Measurements from ENCODE around the gene ZBTB40.

ZBTB40 gene

GRCh38 chr1:22454476-22455056 lies 2.9 kb downstream of the ZBTB40 start:
- H3K4me3 ChIP-seq (ENCODE audit: low read length): no peak overlapping the region
- peak; percentile 33 for DNase-seq (ENCODE audit: low read depth)
- TF ChIP-seq CTCF (IDR thresholded peaks at IDR 0.05; ENCODE audit: insufficient read depth, low read depth, low read length, missing control alignments): no peak

DNA sequence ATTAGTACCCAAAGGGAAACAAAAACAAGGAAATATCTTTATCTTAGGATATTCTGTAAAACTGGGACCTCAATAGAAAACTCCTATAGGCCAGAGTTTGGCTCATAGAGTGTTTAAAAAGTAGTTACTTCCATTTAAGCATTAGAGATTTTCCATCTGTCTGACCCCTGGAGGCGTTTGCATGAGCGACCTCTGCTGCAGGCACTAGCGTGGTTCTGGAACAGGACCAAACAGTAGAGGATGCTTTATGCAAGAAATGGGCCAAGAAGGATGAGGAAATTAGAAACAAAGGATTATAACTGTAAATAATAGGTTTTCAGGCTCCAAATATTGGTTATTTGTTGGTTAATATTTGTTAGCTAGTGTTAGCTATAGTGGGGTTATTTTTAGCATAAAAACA lies 5.7 kb downstream of the ZBTB40 start:
- TF ChIP-seq CTCF (IDR thresholded peaks at IDR 0.05; ENCODE audit: insufficient read depth, low read depth, low read length, missing control alignments): no peak
- no peak for DNase-seq (ENCODE audit: low read depth)
- no peak overlapping the region for H3K4me3 ChIP-seq (ENCODE audit: low read length)

DNA sequence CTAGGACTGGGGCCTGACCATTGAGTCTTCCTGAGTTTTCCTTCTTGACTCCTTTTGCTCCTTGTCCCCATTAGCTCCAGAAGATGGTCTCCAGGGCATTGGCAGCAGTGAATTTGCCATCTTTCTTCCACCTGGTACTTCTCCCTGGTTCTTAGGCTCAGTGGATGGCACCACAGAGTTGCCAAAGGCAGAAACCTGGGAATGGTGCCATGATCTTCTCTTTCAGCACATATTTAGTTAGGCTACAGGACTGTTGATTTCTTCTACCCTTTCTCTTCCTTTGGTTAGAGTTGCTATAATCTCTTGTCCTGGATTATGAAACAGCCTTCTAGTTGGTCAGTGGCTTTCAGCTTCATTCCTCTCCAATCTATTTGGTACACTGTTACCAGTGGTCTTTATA lies 6.2 kb downstream of the ZBTB40 start:
- no peak for DNase-seq (ENCODE audit: low read depth)
- H3K4me3 ChIP-seq (ENCODE audit: low read length): no peak overlapping the region
- no peak for TF ChIP-seq CTCF (IDR thresholded peaks at IDR 0.05; ENCODE audit: insufficient read depth, low read depth, low read length, missing control alignments)

GRCh38 chr1:22461100-22461499 lies 9.4 kb downstream of the ZBTB40 start:
- no peak for TF ChIP-seq CTCF (IDR thresholded peaks at IDR 0.05; ENCODE audit: insufficient read depth, low read depth, low read length, missing control alignments)
- DNase-seq (ENCODE audit: low read depth): no peak
- H3K4me3 ChIP-seq (ENCODE audit: low read length): no peak overlapping the region

DNA sequence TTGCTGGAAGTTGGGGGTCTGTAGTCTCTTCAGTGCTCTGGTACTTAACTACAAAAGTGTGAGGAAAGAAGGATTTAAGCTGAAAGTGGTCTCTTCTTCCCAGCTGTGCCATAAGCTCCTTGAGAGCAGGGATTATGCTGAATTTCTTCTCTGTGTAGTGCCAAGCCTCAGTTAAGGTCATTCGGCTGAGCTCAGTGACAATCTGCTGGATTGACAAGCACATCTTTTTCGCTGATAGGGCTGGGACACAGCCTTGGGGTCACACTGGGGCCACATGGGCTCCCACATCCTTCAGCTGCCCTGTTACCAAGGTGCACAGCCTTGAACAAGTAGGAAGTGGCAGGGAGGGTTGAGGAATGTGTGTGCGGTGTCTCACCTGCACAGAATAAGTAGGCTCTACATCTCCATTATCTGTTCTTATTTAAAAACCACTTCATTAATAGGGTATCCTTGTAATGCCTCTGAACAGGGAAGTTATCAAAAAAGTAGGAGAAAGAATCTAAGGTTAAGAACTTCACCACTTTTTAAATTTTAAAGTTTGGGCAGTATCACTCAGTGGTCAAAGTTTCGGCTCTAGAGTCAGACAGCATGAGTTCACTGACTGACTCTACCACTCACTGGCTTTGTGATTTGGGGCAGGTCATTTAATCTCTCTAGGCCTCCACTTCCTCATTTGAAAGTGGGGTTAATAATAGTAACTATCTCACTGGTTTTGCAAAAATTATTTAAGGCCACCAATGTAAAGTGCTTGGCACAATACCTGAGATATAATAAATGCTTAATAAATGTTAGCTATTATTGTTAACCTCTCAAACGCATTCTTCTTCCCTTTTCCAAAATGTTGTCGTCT lies 10.3 kb downstream of the ZBTB40 start:
- H3K4me3 ChIP-seq (ENCODE audit: low read length): no peak overlapping the region
- no peak for TF ChIP-seq CTCF (IDR thresholded peaks at IDR 0.05; ENCODE audit: insufficient read depth, low read depth, low read length, missing control alignments)
- no peak for DNase-seq (ENCODE audit: low read depth)

- TF ChIP-seq CTCF (IDR thresholded peaks at IDR 0.05; ENCODE audit: insufficient read depth, low read depth, low read length, missing control alignments): no peak
- H3K4me3 ChIP-seq (ENCODE audit: low read length): no peak overlapping the region
- DNase-seq (ENCODE audit: low read depth): no peak
Measured at GRCh38 chr1:22462928-22463327, 11.3 kb downstream of the ZBTB40 start.
